Measurements from ENCODE around the gene ZFAND5.

ZFAND5 gene

GRCh38 chr9:72362680-72363139 lies 2.3 kb downstream of the ZFAND5 start:
- no peaks in the 10 kb centered on the region for H3K27me3 ChIP-seq (ENCODE audit: insufficient read depth, low read depth)
- no peak overlapping the region for H2AFZ ChIP-seq (ENCODE audit: low read depth)
- no peak for TF ChIP-seq CTCF (conservative IDR thresholded peaks at IDR 0.05; ENCODE audit: low read depth, low read length)
- H3K4me1 ChIP-seq (ENCODE audit: low read depth, poor library complexity, severe bottlenecking), result peaks cover 37% of the 10 kb centered on the region
- peaks cover 18% of the 10 kb centered on the region; the same call in 1 of the 2 replicates for H3K36me3 ChIP-seq (ENCODE audit: insufficient read depth)
- no peak overlapping the region for H3K4me3 ChIP-seq (IDR thresholded peaks at IDR 0.05; ENCODE audit: insufficient read depth, low read depth, low read length)
- peak overlapping the region; percentile 99; the same call in 1 of the 2 replicates for H3K9ac ChIP-seq
- peaks cover 71% of the 10 kb centered on the region for H3K79me2 ChIP-seq (ENCODE audit: insufficient read depth, low read depth)
- peak overlapping the region; percentile 92 for H3K4me2 ChIP-seq
- peak overlapping the region; percentile 100 for H3K27ac ChIP-seq
- peaks cover 50% of the 10 kb centered on the region for H4K20me1 ChIP-seq (ENCODE audit: insufficient read depth)

- Histone ChIP-seq H3K27ac (peak overlapping the region; percentile 100; the same call in 1 of the 2 replicates), H3K36me3 (ENCODE audit: insufficient read depth) (peaks cover 21% of the 10 kb centered on the region; the same call in 1 of the 2 replicates), H3K79me2 (ENCODE audit: insufficient read depth, low read depth) (peaks cover 77% of the 10 kb centered on the region), H3K27me3 (ENCODE audit: insufficient read depth, low read depth) (no peaks in the 10 kb centered on the region), H3K4me2 (peak overlapping the region; percentile 92), H2AFZ (ENCODE audit: low read depth) (no peak overlapping the region), H4K20me1 (ENCODE audit: insufficient read depth) (peaks cover 55% of the 10 kb centered on the region), H3K9ac (peak overlapping the region; percentile 99; the same call in 1 of the 2 replicates), H3K4me1 (ENCODE audit: low read depth, poor library complexity, severe bottlenecking) (peaks cover 37% of the 10 kb centered on the region), H3K4me3 (IDR thresholded peaks at IDR 0.05; ENCODE audit: insufficient read depth, low read depth, low read length) (no peak overlapping the region)
- TF ChIP-seq CTCF (conservative IDR thresholded peaks at IDR 0.05; ENCODE audit: low read depth, low read length), result no peak
Measured at GRCh38 chr9:72362118-72362531, 2.9 kb downstream of the ZFAND5 start.

- H3K36me3 ChIP-seq (ENCODE audit: insufficient read depth), result peaks cover 28% of the 10 kb centered on the region; the same call in 1 of the 2 replicates
- H3K79me2 ChIP-seq (ENCODE audit: insufficient read depth, low read depth), result peaks cover 85% of the 10 kb centered on the region
- TF ChIP-seq CTCF (conservative IDR thresholded peaks at IDR 0.05; ENCODE audit: low read depth, low read length), result no peak
- H4K20me1 ChIP-seq (ENCODE audit: insufficient read depth), result peaks cover 55% of the 10 kb centered on the region
- H3K27me3 ChIP-seq (ENCODE audit: insufficient read depth, low read depth), result no peaks in the 10 kb centered on the region
- H2AFZ ChIP-seq (ENCODE audit: low read depth), result no peak overlapping the region
- no peak overlapping the region for H3K27ac ChIP-seq
- no peak overlapping the region for H3K4me3 ChIP-seq (IDR thresholded peaks at IDR 0.05; ENCODE audit: insufficient read depth, low read depth, low read length)
- H3K4me1 ChIP-seq (ENCODE audit: low read depth, poor library complexity, severe bottlenecking), result peaks cover 37% of the 10 kb centered on the region
- 0 out of 2 replicates have a peak overlapping the region, but pooled peaks have one; percentile 99 for H3K9ac ChIP-seq
- peak overlapping the region; percentile 92 for H3K4me2 ChIP-seq
Measured at GRCh38 chr9:72361217-72361616, 3.8 kb downstream of the ZFAND5 start.

GRCh38 chr9:72360324-72360723 lies 4.7 kb downstream of the ZFAND5 start:
- H2AFZ ChIP-seq (ENCODE audit: low read depth), result no peak overlapping the region
- peaks cover 55% of the 10 kb centered on the region for H4K20me1 ChIP-seq (ENCODE audit: insufficient read depth)
- no peak overlapping the region for H3K27ac ChIP-seq
- H3K79me2 ChIP-seq (ENCODE audit: insufficient read depth, low read depth), result peaks cover 94% of the 10 kb centered on the region
- H3K27me3 ChIP-seq (ENCODE audit: insufficient read depth, low read depth), result no peaks in the 10 kb centered on the region
- H3K4me2 ChIP-seq, result peak overlapping the region; percentile 92; the same call in 1 of the 2 replicates
- TF ChIP-seq CTCF (conservative IDR thresholded peaks at IDR 0.05; ENCODE audit: low read depth, low read length), result no peak
- no peak overlapping the region for H3K9ac ChIP-seq
- no peak overlapping the region for H3K4me3 ChIP-seq (IDR thresholded peaks at IDR 0.05; ENCODE audit: insufficient read depth, low read depth, low read length)
- H3K36me3 ChIP-seq (ENCODE audit: insufficient read depth), result peaks cover 34% of the 10 kb centered on the region; the same call in 1 of the 2 replicates
- H3K4me1 ChIP-seq (ENCODE audit: low read depth, poor library complexity, severe bottlenecking), result peaks cover 37% of the 10 kb centered on the region

All from KMS-11 (cell line).